ENCODE data around the gene FGFR2.
"Not testable (repeated sequence)": the region's sequence is repeated elsewhere in the genome, so short reads cannot be mapped to it uniquely, and the experiment has no call there.

The FGFR2 gene

GRCh38 chr10:121566755-121567154 lies 31.5 kb downstream of the FGFR2 start:
- H3K9ac ChIP-seq (ENCODE audit: low read depth, low read length): no peak overlapping the region

GRCh38 chr10:121559326-121560026 lies 38.8 kb downstream of the FGFR2 start:
- no peaks in the 10 kb centered on the region for H3K9me3 ChIP-seq (ENCODE audit: control insufficient read depth, insufficient read depth, low read length)
- no peak overlapping the region for H3K9ac ChIP-seq (ENCODE audit: low read depth, low read length)
- 0 out of 2 replicates have a peak, but pooled peaks cover 5% of the 10 kb centered on the region for H3K4me1 ChIP-seq (ENCODE audit: insufficient read depth, low read length)

More at GRCh38 chr10:121566755-121567154, 31.5 kb downstream of the FGFR2 start:
- Histone ChIP-seq H3K4me1 (ENCODE audit: insufficient read depth, low read length) (peaks cover 12% of the 10 kb centered on the region), H3K9me3 (ENCODE audit: control insufficient read depth, insufficient read depth, low read length) (no peaks in the 10 kb centered on the region), H3K36me3 (ENCODE audit: insufficient read depth, low read length) (peaks cover 2% of the 10 kb centered on the region; the same call in 1 of the 2 replicates)

DNA sequence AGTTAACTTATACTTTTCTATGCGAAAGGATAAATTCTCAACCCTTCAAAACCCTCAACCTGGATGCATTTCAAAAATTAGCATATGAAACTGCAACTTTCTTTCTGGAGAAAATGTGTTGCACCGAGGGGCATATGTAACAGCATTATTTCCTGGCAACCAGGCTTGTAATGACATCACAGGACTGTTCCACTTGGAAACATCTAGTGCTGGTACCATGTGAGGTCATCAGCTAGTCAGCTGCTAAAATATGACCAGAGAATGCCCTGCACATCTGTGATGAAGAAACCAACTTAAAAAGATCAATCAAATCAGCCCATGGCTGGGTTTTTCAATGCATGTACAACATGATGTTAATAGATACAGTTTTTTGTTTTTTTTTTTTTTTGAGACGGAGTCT lies 40.0 kb downstream of the FGFR2 start:
- H3K36me3 ChIP-seq (ENCODE audit: insufficient read depth, low read length): no peaks in the 10 kb centered on the region
- no peak overlapping the region for H3K9ac ChIP-seq (ENCODE audit: low read depth, low read length)
- H3K4me1 ChIP-seq (ENCODE audit: insufficient read depth, low read length): peaks cover 12% of the 10 kb centered on the region
- no peaks in the 10 kb centered on the region for H3K9me3 ChIP-seq (ENCODE audit: control insufficient read depth, insufficient read depth, low read length)

More at GRCh38 chr10:121559326-121560026, 38.8 kb downstream of the FGFR2 start:
- no peaks in the 10 kb centered on the region for H3K36me3 ChIP-seq (ENCODE audit: insufficient read depth, low read length)

- H3K9me3 ChIP-seq (ENCODE audit: control insufficient read depth, insufficient read depth, low read length): no peaks in the 10 kb centered on the region
- H3K36me3 ChIP-seq (ENCODE audit: insufficient read depth, low read length): no peaks in the 10 kb centered on the region
- no peak overlapping the region for H3K9ac ChIP-seq (ENCODE audit: low read depth, low read length)
- peaks cover 20% of the 10 kb centered on the region for H3K4me1 ChIP-seq (ENCODE audit: insufficient read depth, low read length)
Observed at GRCh38 chr10:121556918-121557573, 41.2 kb downstream of the FGFR2 start.

- Histone ChIP-seq H3K9me3 (ENCODE audit: control insufficient read depth, insufficient read depth, low read length) (no peaks in the 10 kb centered on the region; the same call in 1 of the 2 replicates), H3K36me3 (ENCODE audit: insufficient read depth, low read length) (no peaks in the 10 kb centered on the region; the same call in none of the 2 replicates), H3K9ac (ENCODE audit: low read depth, low read length) (no peak overlapping the region), H3K4me1 (ENCODE audit: insufficient read depth, low read length) (peaks cover 20% of the 10 kb centered on the region)
Observed at GRCh38 chr10:121556455-121556854, 41.8 kb downstream of the FGFR2 start.

- not testable (repeated sequence) for H3K36me3 ChIP-seq (ENCODE audit: insufficient read depth, low read length); H3K9me3 ChIP-seq (ENCODE audit: control insufficient read depth, insufficient read depth, low read length); H3K9ac ChIP-seq (ENCODE audit: low read depth, low read length)
- peaks cover 20% of the 10 kb centered on the region for H3K4me1 ChIP-seq (ENCODE audit: insufficient read depth, low read length)
Observed at GRCh38 chr10:121554916-121555315, 43.3 kb downstream of the FGFR2 start.

DNA sequence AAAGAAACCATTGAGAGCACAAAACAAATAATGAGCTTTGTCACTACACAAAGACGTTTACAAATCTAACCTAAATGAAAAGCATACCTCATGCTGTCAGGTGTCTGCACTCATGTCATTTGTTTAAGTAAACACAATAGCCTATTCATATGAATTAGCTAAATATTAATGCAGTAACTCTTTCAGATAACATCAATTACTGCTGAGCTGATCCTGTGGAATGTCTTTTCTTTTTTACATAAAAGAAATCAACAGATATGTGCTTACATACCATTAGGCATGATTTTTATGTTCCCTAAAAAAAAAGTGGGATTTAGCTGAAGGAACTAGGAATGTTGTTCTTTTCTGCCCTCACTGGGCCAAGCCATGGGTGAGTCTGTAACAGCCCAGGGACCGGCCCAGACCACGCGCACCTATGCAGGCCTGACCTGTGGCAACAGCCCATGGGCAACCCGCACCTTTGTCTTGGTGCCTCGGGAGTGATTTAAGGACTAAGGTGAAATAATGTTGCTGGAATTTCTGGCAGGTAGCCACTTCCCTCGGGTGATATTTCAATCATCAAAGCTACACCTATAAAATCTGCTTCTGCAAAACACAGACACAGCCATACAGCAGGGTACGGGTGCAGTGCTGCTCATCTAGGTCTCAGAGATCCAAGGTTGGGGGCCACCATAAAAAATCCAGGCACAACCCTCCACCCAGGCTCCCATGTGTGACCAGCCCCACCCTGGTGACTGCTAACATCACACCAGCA lies 44.6 kb downstream of the FGFR2 start:
- H3K4me1 ChIP-seq (ENCODE audit: insufficient read depth, low read length): peaks cover 15% of the 10 kb centered on the region
- no peak overlapping the region for H3K9ac ChIP-seq (ENCODE audit: low read depth, low read length)
- H3K36me3 ChIP-seq (ENCODE audit: insufficient read depth, low read length): peaks cover 15% of the 10 kb centered on the region

GRCh38 chr10:121552746-121553145 lies 45.5 kb downstream of the FGFR2 start:
- Histone ChIP-seq H3K9ac (ENCODE audit: low read depth, low read length) (no peak overlapping the region), H3K4me1 (ENCODE audit: insufficient read depth, low read length) (peaks cover 15% of the 10 kb centered on the region), H3K36me3 (ENCODE audit: insufficient read depth, low read length) (peaks cover 17% of the 10 kb centered on the region), H3K9me3 (ENCODE audit: control insufficient read depth, insufficient read depth, low read length) (peaks cover 3% of the 10 kb centered on the region; the same call in 1 of the 2 replicates)

More for the DNA sequence above, 44.6 kb downstream of the FGFR2 start:
- peaks cover 3% of the 10 kb centered on the region; the same call in 1 of the 2 replicates for H3K9me3 ChIP-seq (ENCODE audit: control insufficient read depth, insufficient read depth, low read length)

DNA sequence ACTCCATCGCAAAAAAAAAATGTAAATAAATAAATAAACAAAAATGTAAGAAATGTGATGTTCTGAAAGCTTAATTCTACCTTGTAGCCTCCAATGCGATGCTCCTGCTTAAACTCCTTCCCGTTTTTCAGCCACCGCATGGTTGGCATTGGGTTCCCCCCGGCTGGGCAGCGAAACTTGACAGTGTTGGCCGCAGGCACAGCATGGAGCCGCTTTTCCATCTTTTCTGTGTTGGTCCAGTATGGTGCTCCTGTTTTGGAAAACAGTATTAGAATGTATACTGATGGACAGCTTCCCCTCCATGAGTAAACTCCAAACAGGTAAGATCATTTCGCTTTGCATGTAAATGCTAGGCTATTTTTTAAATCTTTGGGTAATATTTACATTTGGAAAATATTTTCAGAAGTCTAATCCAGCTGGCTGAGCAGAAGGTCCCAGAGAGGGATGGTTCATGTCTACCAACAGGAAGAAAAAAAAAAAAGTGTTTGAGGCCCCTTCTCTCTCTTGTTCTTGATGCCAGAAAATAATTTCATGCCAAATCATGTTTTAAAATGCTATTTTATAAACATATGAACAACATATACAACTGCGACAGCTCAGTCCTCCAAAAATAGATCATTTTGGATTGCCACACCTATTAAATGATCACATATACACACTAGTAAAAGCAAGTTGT lies 46.9 kb downstream of the FGFR2 start:
- Histone ChIP-seq H3K4me1 (ENCODE audit: insufficient read depth, low read length) (peaks cover 15% of the 10 kb centered on the region), H3K9ac (ENCODE audit: low read depth, low read length) (no peak overlapping the region), H3K9me3 (ENCODE audit: control insufficient read depth, insufficient read depth, low read length) (peaks cover 3% of the 10 kb centered on the region; the same call in 1 of the 2 replicates), H3K36me3 (ENCODE audit: insufficient read depth, low read length) (peaks cover 17% of the 10 kb centered on the region)

- H3K9ac ChIP-seq (ENCODE audit: low read depth, low read length): no peak overlapping the region
- H3K36me3 ChIP-seq (ENCODE audit: insufficient read depth, low read length): peaks cover 16% of the 10 kb centered on the region
- H3K4me1 ChIP-seq (ENCODE audit: insufficient read depth, low read length): peaks cover 31% of the 10 kb centered on the region
- H3K9me3 ChIP-seq (ENCODE audit: control insufficient read depth, insufficient read depth, low read length): no peaks in the 10 kb centered on the region
Observed at GRCh38 chr10:121544301-121544869, 53.9 kb downstream of the FGFR2 start.

DNA sequence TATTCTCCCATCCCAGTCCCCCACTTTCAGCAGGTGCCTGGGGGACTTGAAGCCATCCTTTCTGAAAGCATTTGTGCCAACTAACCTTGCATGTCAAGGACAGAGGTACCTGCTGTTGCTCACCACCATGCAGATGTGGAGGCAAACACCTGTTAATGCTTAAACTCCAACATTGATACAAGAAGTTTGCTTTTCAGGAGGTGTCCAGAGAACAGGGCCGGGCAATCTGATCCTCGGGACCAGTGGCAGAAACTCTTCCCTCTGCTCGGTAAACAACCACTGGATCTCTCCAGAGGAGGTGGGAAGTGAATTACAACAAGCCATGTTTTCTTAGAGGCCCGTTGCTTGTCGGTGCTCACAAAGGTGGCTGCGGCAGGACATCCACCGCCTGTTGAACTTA lies 54.7 kb downstream of the FGFR2 start:
- H3K9me3 ChIP-seq (ENCODE audit: control insufficient read depth, insufficient read depth, low read length): no peaks in the 10 kb centered on the region
- H3K9ac ChIP-seq (ENCODE audit: low read depth, low read length): no peak overlapping the region
- H3K36me3 ChIP-seq (ENCODE audit: insufficient read depth, low read length): peaks cover 12% of the 10 kb centered on the region
- peaks cover 31% of the 10 kb centered on the region for H3K4me1 ChIP-seq (ENCODE audit: insufficient read depth, low read length)

DNA sequence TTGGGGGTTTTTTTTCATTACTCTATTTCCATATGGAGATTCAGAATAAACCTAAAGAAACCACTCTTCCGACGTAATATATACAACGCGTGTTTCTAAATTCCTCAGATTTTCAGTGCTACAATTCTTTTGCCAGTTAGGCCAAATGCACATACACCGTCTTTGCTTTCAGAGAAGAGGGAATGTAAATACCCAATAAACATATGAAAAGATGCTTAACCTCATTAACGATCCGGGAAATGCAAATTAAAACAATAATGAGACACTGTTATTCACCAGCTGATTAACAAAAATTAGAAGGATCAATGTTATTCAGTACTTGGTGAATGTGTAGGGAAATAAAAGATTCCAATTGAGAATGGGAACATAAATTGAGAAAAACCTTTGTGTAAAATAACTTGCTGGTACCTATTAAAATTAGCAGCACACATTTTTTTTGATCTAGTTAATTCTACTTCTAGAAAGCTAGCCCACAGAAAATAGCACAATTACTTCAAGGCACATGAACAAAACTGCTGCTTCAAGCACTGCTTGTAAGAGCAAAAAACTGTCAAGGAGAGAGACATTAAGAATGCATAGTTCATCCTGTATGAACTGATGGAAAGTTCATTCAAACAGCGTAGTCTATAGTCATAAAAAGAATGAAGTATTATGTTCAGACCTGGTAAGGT lies 56.7 kb downstream of the FGFR2 start:
- Histone ChIP-seq H3K4me1 (ENCODE audit: insufficient read depth, low read length) (peaks cover 31% of the 10 kb centered on the region), H3K9me3 (ENCODE audit: control insufficient read depth, insufficient read depth, low read length) (no peaks in the 10 kb centered on the region), H3K36me3 (ENCODE audit: insufficient read depth, low read length) (peaks cover 17% of the 10 kb centered on the region), H3K9ac (ENCODE audit: low read depth, low read length) (no peak overlapping the region)

DNA sequence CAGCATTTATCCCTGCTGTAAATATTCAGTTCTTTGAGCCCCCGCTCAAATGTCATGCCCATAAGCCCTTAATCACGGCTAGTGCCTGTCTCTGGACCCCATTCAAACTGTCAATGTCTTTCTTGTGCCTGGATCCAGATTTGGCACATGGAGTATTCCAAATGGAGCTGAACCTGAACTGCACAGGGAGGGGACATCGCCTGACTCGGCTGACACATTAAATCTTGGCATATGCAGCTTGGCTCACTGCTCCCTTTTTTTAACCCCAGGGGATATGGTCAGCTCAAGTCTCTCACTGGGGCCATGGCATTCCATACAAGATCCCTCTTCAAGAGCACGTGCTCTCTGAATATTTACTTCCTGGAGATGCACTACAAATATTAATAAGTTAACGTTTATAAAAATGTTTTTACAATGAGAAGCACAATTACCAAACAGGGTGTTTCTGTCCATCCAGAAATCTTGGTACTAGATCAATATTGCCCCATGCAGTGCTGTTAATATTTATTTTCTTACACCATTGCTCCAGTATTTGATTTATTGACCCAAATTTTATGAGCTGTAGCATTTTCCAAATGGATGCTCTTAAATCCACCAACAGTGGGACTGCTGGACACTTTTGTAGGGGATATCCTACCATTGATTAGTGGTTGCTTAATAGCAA lies 57.4 kb downstream of the FGFR2 start:
- no peaks in the 10 kb centered on the region for H3K9me3 ChIP-seq (ENCODE audit: control insufficient read depth, insufficient read depth, low read length)
- peaks cover 22% of the 10 kb centered on the region for H3K36me3 ChIP-seq (ENCODE audit: insufficient read depth, low read length)
- H3K4me1 ChIP-seq (ENCODE audit: insufficient read depth, low read length): peaks cover 31% of the 10 kb centered on the region
- H3K9ac ChIP-seq (ENCODE audit: low read depth, low read length): no peak overlapping the region
